NCI-H1694 treated with DMSO at 0.1 percent for 48 hours (cell line): ENCODE data around the gene IL21.

Experiments
- DNase-seq: peaks from one replicate; lab custom pipeline; 2025; lab: John Stamatoyannopoulos, UW

Gene IL21

GRCh38 chr4:122633211-122633610 is 12.3 kb upstream of the IL21 start:
- DNase-seq: no peak

GRCh38 chr4:122632396-122633143 is 11.7 kb upstream of the IL21 start:
- DNase-seq: no peak

GRCh38 chr4:122625156-122625555 is 4.3 kb upstream of the IL21 start:
- DNase-seq: no peak

GRCh38 chr4:122624205-122624604 is 3.3 kb upstream of the IL21 start:
- no peak for DNase-seq

- no peak for DNase-seq
These were observed 2.8 kb upstream of the IL21 start for GRCh38 chr4:122623637-122624166.

GRCh38 chr4:122622400-122622799 is 1.5 kb upstream of the IL21 start:
- DNase-seq: no peak

- no peak for DNase-seq
These were observed 1.3 kb downstream of the IL21 start for GRCh38 chr4:122619611-122620010.

GRCh38 chr4:122617597-122618593 is 3.0 kb downstream of the IL21 start:
- DNase-seq: no peak

GRCh38 chr4:122616915-122617596 is 3.8 kb downstream of the IL21 start:
- DNase-seq: no peak

GRCh38 chr4:122614621-122615020 is 6.2 kb downstream of the IL21 start:
- no peak for DNase-seq

- no peak for DNase-seq
These were observed 8.3 kb downstream of the IL21 start for GRCh38 chr4:122612540-122612939.

GRCh38 chr4:122606364-122607043 is 14.4 kb downstream of the IL21 start:
- no peak for DNase-seq

- no peak for DNase-seq
These were observed 16.7 kb downstream of the IL21 start for GRCh38 chr4:122604146-122604545.

- DNase-seq: no peak
These were observed 17.7 kb downstream of the IL21 start for GRCh38 chr4:122603156-122603574.

GRCh38 chr4:122602277-122603142 is 18.4 kb downstream of the IL21 start:
- no peak for DNase-seq

GRCh38 chr4:122591196-122591595 is 29.7 kb downstream of the IL21 start:
- DNase-seq: no peak

GRCh38 chr4:122588453-122589238 is 32.2 kb downstream of the IL21 start:
- DNase-seq: no peak

- no peak for DNase-seq
These were observed 36.3 kb downstream of the IL21 start for GRCh38 chr4:122584519-122584918.

- no peak for DNase-seq
These were observed 37.0 kb downstream of the IL21 start for GRCh38 chr4:122583906-122584305.
